Astrocyte (in vitro differentiated cells and primary cell): ENCODE data around the gene MOV10L1. TPM values are rescaled to one million over a fixed set of nuclear protein-coding genes. Genes with fewer than 3 reads are reported as not detected.

Experiments used
- DNase-seq: peaks from one replicate; pipeline ENCODE4 v3.0.0-alpha.2; 2010; ENCODE audit warnings: low read depth
- FAIRE-seq: peaks from 2 replicates; lab custom pipeline; 2011; peaks lifted over from hg19 to GRCh38; lab: Jason Lieb, UNC
- H2AFZ ChIP-seq: 2 replicates; pipeline ENCODE4 v1.6.0; 2012; ENCODE audit warnings: low read depth, low read length, inconsistent platforms
- H3K27ac ChIP-seq: 2 replicates; pipeline ENCODE4 v1.5.1; 2011; ENCODE audit warnings: low read depth, low read length, inconsistent platforms
- H3K27me3 ChIP-seq: 2 replicates; pipeline ENCODE4 v1.6.0; 2011; ENCODE audit warnings: low read length, inconsistent platforms; ENCODE audit not compliant: insufficient read depth
- H3K36me3 ChIP-seq: 2 replicates; pipeline ENCODE4 v1.5.1; 2011; ENCODE audit warnings: low read length, inconsistent platforms; ENCODE audit not compliant: insufficient read depth
- H3K4me1 ChIP-seq: 2 replicates; pipeline ENCODE4 v1.5.1; 2011; ENCODE audit warnings: low read length, inconsistent platforms; ENCODE audit not compliant: insufficient read depth
- H3K4me2 ChIP-seq: 2 replicates; pipeline ENCODE4 v1.6.0; 2012; ENCODE audit warnings: low read length, inconsistent platforms
- H3K4me3 ChIP-seq: 2 replicates; pipeline ENCODE4 v1.5.1; 2011; ENCODE audit warnings: low read depth, mild to moderate bottlenecking, low read length, inconsistent platforms; ENCODE audit not compliant: insufficient read depth
- H3K79me2 ChIP-seq: 2 replicates; pipeline ENCODE4 v1.6.0; 2012; ENCODE audit warnings: mild to moderate bottlenecking, low read length, inconsistent platforms; ENCODE audit not compliant: insufficient read depth
- H3K9ac ChIP-seq: 2 replicates; pipeline ENCODE4 v1.6.0; 2012; ENCODE audit warnings: mild to moderate bottlenecking, low read length, inconsistent platforms
- H3K9me3 ChIP-seq: 2 replicates; pipeline ENCODE4 v1.5.1; 2012; ENCODE audit warnings: low read depth, mild to moderate bottlenecking, low read length, inconsistent platforms; ENCODE audit not compliant: insufficient read depth
- H4K20me1 ChIP-seq: 2 replicates; pipeline ENCODE4 v1.6.0; 2012; ENCODE audit warnings: low read length, inconsistent platforms; ENCODE audit not compliant: insufficient read depth
- H3K27ac Mint-ChIP-seq: one replicate; pipeline ENCODE4 v1.8.0; 2021; ENCODE audit warnings: mild to moderate bottlenecking, mixed read lengths; ENCODE audit not compliant: unreplicated experiment
- H3K27me3 Mint-ChIP-seq: one replicate; pipeline ENCODE4 v1.8.0; 2021; ENCODE audit warnings: low read depth, mixed read lengths; ENCODE audit not compliant: unreplicated experiment
- H3K36me3 Mint-ChIP-seq: one replicate; pipeline ENCODE4 v1.8.0; 2021; ENCODE audit warnings: low read depth, mixed read lengths; ENCODE audit not compliant: unreplicated experiment
- H3K4me1 Mint-ChIP-seq: one replicate; pipeline ENCODE4 v1.8.0; 2021; ENCODE audit warnings: low read depth, mixed read lengths; ENCODE audit not compliant: unreplicated experiment
- H3K4me3 Mint-ChIP-seq: one replicate; pipeline ENCODE4 v1.8.0; 2021; ENCODE audit warnings: mild to moderate bottlenecking, moderate library complexity, mixed read lengths; ENCODE audit not compliant: unreplicated experiment
- H3K9me3 Mint-ChIP-seq: one replicate; pipeline ENCODE4 v1.8.0; 2021; ENCODE audit warnings: mild to moderate bottlenecking, mixed read lengths; ENCODE audit not compliant: unreplicated experiment
- CTCF ChIP-seq: IDR thresholded peaks from 2 replicates; pipeline ENCODE4 v1.5.1; 2011; ENCODE audit warnings: low read depth, mild to moderate bottlenecking, inconsistent platforms, low read length, moderate library complexity; ENCODE audit not compliant: insufficient read depth
- EZH2 ChIP-seq: IDR thresholded peaks from 2 replicates; pipeline ENCODE4 v1.6.1; 2012; ENCODE audit warnings: mild to moderate bottlenecking, low read length, inconsistent platforms; ENCODE audit not compliant: insufficient read depth
- total RNA-seq: library from RNA; stranded (reverse); gene quantifications from 2 replicates; pipeline ENCODE4 v1.2.1, GENCODE V29; 2021

The MOV10L1 gene
- total RNA-seq, 1 donor from 2014 or later: 0.61 TPM

GRCh38 chr22:50141462-50141861, 51.7 kb downstream of the MOV10L1 start:
- Histone ChIP-seq H3K9me3 (no peaks in the 10 kb centered on the region), H2AFZ (no peak overlapping the region), H3K36me3 (no peaks in the 10 kb centered on the region), H3K27ac (no peak overlapping the region), H3K79me2 (no peaks in the 10 kb centered on the region), H3K27me3 (no peaks in the 10 kb centered on the region), H4K20me1 (no peaks in the 10 kb centered on the region), H3K4me1 (no peaks in the 10 kb centered on the region), H3K9ac (no peak overlapping the region), H3K4me3 (no peak overlapping the region), H3K4me2 (no peak overlapping the region)
- Mint-ChIP-seq H3K9me3 (no peaks in the 10 kb centered on the region), H3K4me3 (no peak overlapping the region), H3K36me3 (no peaks in the 10 kb centered on the region), H3K4me1 (peaks cover 4% of the 10 kb centered on the region), H3K27me3 (peaks cover 12% of the 10 kb centered on the region), H3K27ac (no peak overlapping the region)
- DNase-seq: no peak
- no peak for TF ChIP-seq CTCF
- TF ChIP-seq EZH2: no peak
- no peak for FAIRE-seq

GRCh38 chr22:50141891-50142363, 52.1 kb downstream of the MOV10L1 start:
- no peak for TF ChIP-seq EZH2
- no peak for TF ChIP-seq CTCF
- no peak overlapping the region for H3K4me3 ChIP-seq
- Mint-ChIP-seq H3K27me3 (peaks cover 12% of the 10 kb centered on the region), H3K27ac (no peak overlapping the region), H3K9me3 (no peaks in the 10 kb centered on the region), H3K4me3 (no peak overlapping the region), H3K36me3 (no peaks in the 10 kb centered on the region), H3K4me1 (peaks cover 2% of the 10 kb centered on the region)
- H2AFZ ChIP-seq: no peak overlapping the region
- H3K9me3 ChIP-seq: no peaks in the 10 kb centered on the region
- no peak for DNase-seq
- H3K4me2 ChIP-seq: no peak overlapping the region
- no peaks in the 10 kb centered on the region for H3K4me1 ChIP-seq
- no peaks in the 10 kb centered on the region for H4K20me1 ChIP-seq
- no peak overlapping the region for H3K27ac ChIP-seq
- no peaks in the 10 kb centered on the region for H3K79me2 ChIP-seq
- H3K36me3 ChIP-seq: no peaks in the 10 kb centered on the region
- H3K9ac ChIP-seq: no peak overlapping the region
- H3K27me3 ChIP-seq: no peaks in the 10 kb centered on the region
- no peak for FAIRE-seq

GRCh38 chr22:50143096-50143495, 53.3 kb downstream of the MOV10L1 start:
- Histone ChIP-seq H4K20me1 (no peaks in the 10 kb centered on the region), H3K27me3 (no peaks in the 10 kb centered on the region), H3K4me3 (no peak overlapping the region), H3K4me2 (no peak overlapping the region), H3K79me2 (no peaks in the 10 kb centered on the region), H3K4me1 (no peaks in the 10 kb centered on the region), H2AFZ (no peak overlapping the region), H3K9ac (no peak overlapping the region), H3K9me3 (no peaks in the 10 kb centered on the region), H3K27ac (no peak overlapping the region), H3K36me3 (no peaks in the 10 kb centered on the region)
- no peak overlapping the region for H3K27ac Mint-ChIP-seq
- no peaks in the 10 kb centered on the region for H3K9me3 Mint-ChIP-seq
- H3K4me1 Mint-ChIP-seq: peaks cover 2% of the 10 kb centered on the region
- H3K36me3 Mint-ChIP-seq: no peaks in the 10 kb centered on the region
- FAIRE-seq (no peak), DNase-seq (no peak)
- TF ChIP-seq EZH2 (no peak), CTCF (no peak)
- H3K27me3 Mint-ChIP-seq: peaks cover 12% of the 10 kb centered on the region
- H3K4me3 Mint-ChIP-seq: no peak overlapping the region
